Tongue (tissue), 2 donors: ENCODE results near the gene TBC1D10B. TPM values are rescaled to one million over a fixed set of nuclear protein-coding genes. Genes with fewer than 3 reads are reported as not detected.

ENCODE experiments used
- DNase-seq: peaks from one replicate; pipeline ENCODE4 v3.0.0-alpha.2; 2015
- total RNA-seq: library from RNA; depleted of rRNA; stranded (reverse); fragments of >200 nt; gene quantifications from one replicate; pipeline ENCODE4 v1.2.3, GENCODE V29; 2014

The TBC1D10B gene
- total RNA-seq, 1 donor from 2014 or later, result 40.0 TPM

- peak; percentile 96 for DNase-seq
Measured at GRCh38 chr16:30372038-30372712, 1.9 kb upstream of the TBC1D10B start.

DNA sequence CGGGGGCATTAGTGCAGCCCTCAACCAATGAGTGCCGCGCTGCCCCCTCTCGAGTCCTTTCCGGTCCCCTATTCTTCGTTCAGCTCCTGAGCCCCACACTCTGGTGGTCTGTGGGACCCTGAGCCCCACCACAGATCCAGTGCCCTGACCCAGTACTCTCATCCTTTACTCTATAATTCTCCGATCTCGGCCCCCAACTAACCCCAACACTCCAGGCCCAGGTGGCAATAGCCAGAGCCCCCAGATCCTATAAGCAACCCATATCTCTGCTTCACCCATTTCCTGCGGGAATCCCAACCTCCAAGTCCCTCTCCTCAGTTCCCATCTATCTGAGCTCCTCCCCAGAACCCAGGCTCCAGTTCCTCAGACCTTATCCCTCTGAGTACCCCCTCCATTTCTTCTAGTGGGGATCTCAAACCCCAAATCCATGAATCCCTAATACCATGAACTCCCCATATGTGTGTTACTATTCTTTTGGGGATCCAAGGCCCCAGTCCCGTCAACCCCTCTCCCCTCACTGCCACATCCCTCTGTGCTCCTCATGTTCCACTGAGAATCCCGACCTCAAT, 1.0 kb upstream of the TBC1D10B start:
- DNase-seq, result no peak

GRCh38 chr16:30369938-30370455, 297 bp downstream of the TBC1D10B start:
- DNase-seq, result no peak

DNA sequence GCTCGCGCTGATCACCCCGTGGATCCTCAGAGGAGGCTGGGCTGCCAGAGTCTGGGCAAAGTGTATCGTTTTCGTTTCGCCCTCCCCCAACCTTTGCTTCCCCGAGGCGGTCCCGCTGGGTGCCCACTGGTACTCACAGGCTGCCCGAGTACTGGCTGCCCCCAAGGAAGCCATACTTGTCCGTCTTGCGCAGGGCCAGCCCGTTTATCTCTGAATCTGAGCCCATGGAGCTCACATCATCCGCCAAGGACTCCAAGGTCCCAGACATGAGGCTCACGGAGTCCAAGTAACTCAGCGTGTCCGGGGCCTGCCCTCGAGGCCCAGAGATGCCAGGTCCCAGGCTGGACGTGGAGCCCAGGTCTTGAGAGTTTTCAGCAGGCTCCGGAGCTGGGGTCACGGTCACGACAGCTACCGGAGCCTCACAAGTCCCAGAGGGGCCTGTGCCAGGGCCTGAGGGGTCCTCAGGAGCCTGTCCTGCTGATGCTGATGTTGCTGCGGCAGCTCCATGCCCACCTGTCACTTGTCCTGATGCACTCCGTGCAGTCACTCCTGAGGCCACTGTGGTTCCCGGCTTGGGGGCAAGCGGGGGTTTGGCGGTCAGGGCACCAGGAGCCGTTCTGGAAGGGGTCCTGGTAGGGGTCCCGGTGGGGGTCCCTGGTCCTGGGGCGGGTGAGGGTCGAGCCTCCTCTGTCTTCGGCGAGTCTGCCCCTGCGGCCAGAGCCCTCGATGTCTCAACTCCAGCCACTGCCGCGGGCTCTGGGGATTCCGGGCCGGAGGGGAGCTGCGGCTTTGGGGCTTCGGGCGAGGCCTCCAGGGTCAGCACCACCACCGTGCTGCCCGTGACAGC, 980 bp downstream of the TBC1D10B start:
- DNase-seq, result peak; percentile 39

GRCh38 chr16:30368792-30369090, 1.6 kb downstream of the TBC1D10B start:
- DNase-seq, result no peak

DNA sequence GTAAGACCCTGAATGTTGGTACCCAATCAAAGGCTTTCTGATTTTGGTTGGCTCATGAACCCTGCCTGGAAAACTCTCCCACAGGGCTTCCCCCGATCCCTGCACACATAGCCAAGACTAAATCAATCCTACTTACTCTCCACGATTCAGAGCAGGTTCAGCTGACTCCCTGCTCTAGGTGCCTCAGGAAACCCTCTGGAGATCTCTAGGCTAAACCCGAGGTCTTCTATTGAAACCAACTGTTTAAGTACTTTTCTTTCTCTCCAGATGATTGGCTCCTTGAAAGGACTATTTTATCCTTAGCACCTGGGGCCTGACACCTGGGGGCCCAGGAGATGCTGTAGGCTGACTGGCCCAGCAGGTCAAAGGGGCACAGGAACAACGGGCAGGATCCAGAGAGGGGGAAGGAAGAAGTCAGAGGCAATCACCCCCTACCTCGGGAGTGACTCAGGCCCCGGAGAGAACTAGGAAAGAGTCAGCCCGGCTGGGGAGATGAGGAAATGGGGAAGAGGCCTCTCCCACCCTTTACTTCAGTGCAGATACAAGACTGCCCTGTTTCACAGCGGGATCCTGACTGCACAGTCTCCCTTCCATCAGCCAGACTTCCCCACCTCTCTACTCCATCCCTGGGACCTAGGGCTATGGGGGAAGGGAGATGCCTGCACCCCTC, 2.0 kb downstream of the TBC1D10B start:
- peak; percentile 15 for DNase-seq

GRCh38 chr16:30367349-30368009, 2.8 kb downstream of the TBC1D10B start:
- DNase-seq, result no peak

DNA sequence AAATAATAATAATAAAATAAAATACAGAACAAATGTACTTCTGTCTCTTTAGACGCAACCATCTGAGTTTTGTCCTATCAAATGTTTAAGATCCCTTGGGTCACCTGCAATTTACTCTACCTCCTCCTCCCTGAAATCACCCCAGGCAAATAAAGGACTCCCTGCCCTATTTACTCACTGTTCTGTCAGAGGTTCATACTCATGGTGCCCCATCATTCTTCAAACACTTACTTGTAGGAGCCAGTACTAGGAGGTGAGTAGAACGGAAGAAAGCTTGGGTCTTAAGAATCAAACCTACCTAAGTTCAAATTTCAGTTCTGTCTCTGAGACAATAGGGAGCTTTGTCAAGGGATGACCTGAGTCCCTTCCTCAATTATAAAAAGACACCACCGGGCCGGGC, 3.8 kb downstream of the TBC1D10B start:
- no peak for DNase-seq

DNA sequence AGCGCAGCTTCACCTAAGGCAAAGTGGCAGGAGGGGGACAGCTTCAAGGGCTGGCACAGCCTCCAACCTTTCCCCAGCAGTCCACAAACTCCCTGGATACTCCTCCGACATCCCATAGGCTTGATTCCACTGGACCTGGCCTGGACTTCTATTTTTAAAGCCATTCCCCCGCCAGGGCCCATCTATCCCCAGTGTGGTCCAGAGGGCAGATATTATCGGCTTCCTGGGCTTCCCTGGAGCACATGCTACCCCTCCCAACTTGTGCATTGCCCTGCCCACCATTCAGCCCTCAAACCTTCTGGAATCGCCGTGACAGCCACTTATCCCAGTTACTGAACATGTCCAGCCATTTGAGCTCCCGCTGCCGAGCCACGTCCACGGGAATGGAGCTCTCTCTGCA, 5.1 kb downstream of the TBC1D10B start:
- no peak for DNase-seq

DNA sequence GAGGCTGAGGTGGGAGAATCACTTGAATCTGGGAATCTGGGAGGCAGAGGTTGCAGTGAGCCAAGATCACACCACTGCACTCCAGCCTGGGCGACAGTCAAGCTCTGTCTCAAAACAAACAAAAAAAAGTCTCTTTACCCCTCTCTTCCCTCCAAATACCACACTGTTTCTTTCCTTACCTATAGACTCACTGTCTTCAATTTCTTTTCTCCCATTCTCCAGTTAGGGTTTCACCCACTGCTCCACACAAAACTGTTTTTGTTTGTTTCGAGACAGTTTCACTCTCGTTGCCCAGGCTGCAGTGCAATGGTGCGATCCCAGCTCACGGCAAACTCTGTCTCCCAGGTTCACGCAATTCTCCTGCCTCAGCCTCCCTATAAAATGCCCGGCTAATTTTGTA, 9.1 kb downstream of the TBC1D10B start:
- no peak for DNase-seq

DNA sequence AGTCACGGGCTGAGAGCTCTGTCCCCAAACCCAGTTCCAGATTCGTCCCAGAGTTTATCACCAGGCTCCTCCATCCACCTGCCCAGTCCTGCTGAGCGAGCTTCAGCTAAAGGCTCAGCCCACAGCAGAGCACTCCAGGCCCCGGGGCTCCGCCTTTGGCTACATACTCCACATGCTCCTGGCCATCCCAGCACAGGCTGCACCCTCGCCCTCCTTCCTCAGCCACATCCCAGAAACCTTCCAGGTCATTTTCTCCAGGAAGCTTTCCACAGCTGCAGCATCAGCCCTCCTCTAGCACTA, 10.5 kb downstream of the TBC1D10B start:
- DNase-seq, result no peak

DNA sequence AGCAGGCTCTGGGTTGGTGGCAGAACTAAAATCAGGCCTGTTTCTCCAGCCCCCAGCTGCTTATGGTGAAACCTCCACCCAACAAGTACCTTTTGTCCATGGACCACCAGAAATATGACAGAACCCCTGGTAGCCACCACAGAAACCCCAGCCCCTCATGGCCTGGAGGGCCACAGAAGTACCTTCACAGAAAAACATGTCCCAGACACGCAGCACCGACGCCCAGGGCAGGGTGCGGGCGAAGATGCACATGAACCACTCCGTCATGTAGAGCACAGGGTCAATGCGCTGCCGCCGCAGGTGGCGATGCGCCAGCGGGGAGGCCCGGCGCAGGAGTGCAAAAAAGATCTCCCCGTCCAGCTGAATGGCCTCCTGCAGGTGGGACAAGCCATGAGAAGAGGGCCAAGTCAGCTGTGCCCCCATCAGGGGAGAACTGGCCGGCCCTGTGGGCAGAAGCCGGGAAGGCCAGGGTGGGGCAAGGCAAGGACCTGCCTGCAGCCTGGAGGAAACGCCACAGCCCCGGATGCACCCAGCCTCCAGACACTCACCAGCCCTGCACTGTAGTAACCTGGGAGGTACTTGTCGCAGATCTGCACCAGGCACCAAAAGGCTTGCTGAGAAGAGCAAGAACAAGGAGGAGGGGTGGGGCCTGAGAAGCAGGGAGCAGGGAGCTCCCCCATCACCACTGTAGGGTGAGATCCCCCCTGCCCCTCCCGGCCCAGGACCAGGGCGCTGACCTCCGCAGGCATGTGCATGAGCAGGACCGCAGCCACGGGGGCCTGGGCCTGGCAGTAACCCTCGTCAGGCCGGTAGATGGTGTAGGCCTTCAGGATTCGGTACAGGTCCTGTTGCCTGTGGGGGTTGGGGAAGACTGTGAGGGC, 11.1 kb downstream of the TBC1D10B start:
- DNase-seq, result no peak

DNA sequence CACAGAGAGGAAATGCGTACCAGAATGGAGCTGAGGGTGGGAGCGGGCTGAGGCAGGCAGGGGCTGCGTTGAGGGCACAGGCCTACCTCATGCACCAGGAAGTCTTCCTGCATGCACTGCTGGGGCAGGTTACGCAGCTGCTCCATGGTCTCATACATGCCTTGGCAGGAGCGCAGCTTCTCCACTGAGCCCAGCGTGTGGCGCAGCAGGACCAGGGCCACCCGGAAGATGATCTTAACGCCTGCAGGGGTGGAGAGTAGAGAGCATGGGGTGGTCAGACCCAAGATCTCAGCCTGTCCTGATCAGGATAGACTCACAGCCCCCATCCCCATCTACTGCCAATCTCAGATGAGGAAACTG, 11.7 kb downstream of the TBC1D10B start:
- no peak for DNase-seq

GRCh38 chr16:30357715-30358576, 12.3 kb downstream of the TBC1D10B start:
- no peak for DNase-seq

DNA sequence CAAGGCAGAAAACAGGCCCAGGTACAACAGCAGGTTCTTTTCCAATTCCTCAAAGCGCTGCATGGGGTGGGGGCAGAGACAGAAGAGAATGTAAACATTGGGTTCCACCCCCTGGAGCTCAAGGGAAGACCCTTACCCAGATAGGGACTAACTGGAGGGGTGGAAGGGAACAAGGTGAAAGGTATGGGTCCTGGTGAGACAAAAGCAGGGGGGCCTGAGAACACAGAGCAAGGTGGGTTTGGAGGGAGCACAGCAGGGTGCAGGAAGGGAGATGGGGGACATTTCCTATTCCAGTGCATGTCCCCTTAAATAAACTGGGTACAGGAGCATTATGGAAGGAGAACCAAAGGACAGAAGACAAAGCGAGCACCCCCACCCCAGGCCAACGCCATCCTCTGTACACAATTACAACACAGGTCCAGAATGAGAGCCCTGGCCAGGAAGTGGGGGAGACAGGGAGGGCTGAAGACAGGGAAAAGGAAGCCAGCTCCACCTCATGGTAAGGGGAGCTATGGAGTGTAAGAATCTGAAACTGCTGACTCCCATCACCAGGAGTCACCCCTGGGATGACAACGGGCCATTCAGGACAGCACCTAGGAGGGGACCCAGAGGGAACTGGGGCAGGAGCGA, 13.1 kb downstream of the TBC1D10B start:
- DNase-seq, result no peak

GRCh38 chr16:30356401-30357084, 13.8 kb downstream of the TBC1D10B start:
- no peak for DNase-seq

GRCh38 chr16:30355954-30356308, 14.4 kb downstream of the TBC1D10B start:
- DNase-seq, result no peak

DNA sequence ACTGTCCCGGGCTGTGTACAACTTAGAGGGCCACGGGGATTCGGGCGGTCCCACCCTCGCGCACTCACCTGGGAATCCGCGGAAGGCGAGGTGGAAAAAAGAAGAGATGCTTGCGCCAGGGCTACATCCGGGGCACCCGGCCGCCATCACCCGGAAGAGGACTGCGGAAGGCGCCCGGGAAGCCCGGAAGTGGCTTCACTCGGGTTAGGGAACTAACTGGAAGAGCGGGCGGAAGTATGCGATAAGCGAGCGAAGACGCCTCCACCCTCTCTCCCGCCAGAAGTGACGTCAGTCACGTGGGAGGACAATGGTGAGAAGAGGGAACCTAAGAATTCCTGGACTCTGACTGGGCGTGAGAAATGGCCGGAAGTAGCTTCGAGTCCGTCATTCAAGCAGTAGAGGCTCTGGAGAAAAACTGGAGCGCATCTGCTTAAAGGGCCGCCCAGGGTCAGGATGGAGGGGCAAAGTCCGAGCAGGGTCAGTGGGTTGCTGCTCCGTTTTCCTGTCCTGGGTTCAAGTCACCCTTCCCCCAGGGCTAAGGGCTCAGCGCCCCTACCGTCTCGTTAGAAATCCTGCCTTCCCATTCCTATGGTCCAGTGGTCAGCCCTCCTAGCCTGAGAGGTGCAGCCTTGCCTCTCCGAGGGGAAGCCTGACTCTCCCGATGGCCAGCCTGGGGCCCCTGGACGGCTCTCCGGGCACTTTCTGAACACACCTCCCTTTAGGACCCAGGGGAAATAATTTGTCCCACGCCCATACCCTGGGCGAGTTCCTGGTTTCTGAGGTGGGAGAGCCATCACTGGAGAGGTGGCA, 14.9 kb downstream of the TBC1D10B start, which contains the start of gene CD2BP2:
CD2BP2 (minus strand) TSS at position 165 of the 810 bp plus-strand sequence. CDS start 627 bp downstream, outside the sequence.
- peak; percentile 99 for DNase-seq
